BLaER1 treated with 17β-estradiol and CSF1 and Interleukin-3, amounts not matched to agents 10 nM and 100 nM (cell line): ENCODE results near the gene HDC.

Experiments used
- H3K27ac ChIP-seq, 11 experiments: shearing (Covaris generic); formaldehyde crosslinking; 2 replicates each; pipeline ENCODE4 v1.8.1; 2022
- H3K27me3 ChIP-seq, 11 experiments: shearing (Covaris generic); formaldehyde crosslinking; 2 replicates each; pipeline ENCODE4 v1.8.1; 2022
- H3K36me3 ChIP-seq, 11 experiments: shearing (Covaris generic); formaldehyde crosslinking; 2 replicates each; pipeline ENCODE4 v1.8.1; 2022
- H3K4me1 ChIP-seq, 10 experiments: shearing (Covaris generic); formaldehyde crosslinking; 2 replicates each; pipeline ENCODE4 v1.8.1; 2022
- H3K4me2 ChIP-seq, 11 experiments: shearing (Covaris generic); formaldehyde crosslinking; 2 replicates each; pipeline ENCODE4 v1.8.1; 2022
- H3K4me3 ChIP-seq, 10 experiments: shearing (Covaris generic); formaldehyde crosslinking; 2 replicates each; pipeline ENCODE4 v1.8.1; 2022
- H3K9ac ChIP-seq, 11 experiments: shearing (Covaris generic); formaldehyde crosslinking; 2 replicates each; pipeline ENCODE4 v1.8.1; 2022
- H3K9me3 ChIP-seq, 11 experiments: shearing (Covaris generic); formaldehyde crosslinking; replicated peaks in 1 of 11; 2 replicates each; pipeline ENCODE4 v1.8.1; 2022
- H4K20me1 ChIP-seq, 11 experiments: shearing (Covaris generic); formaldehyde crosslinking; 2 replicates each; pipeline ENCODE4 v1.8.1; 2022
- Cebpa-rat ChIP-seq, 11 experiments: shearing (Covaris generic); IDR thresholded peaks; 2 replicates each; pipeline ENCODE4 v1.8.1; 2022

HDC gene

DNA sequence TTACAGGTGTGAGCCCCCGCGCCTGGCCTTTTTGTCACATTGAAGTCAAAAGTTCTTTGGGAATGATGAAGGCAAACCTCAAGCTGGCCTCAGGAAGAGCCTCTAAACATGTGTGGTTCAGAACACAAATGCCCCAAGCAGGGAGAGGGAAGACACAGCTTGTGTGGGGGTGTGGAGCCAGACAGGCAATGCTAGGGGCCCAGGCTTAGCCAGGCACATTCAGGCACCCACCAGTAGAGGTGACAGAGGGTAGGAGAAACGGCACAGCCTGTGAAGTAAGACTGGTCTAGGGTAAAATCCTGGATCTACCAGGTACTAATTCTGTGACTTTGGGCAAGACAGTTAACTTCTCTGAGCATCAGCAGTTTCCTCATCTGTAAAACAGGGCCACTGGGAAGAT is 3.5 kb downstream of the HDC start:
- Histone ChIP-seq H3K36me3 (no peaks in the 10 kb centered on the region), H3K4me2 (peak overlapping the region; percentile 49 to 83 (median 65)), H3K9me3 (peaks cover 0 to 5% (median under 1%) of the 10 kb centered on the region in 11 experiments; a peak in 5 of 22 replicates), H3K4me3 (no peak overlapping the region), H3K4me1 (peaks cover 13 to 46% (median 28%) of the 10 kb centered on the region in 10 experiments), H4K20me1 (no peaks in the 10 kb centered on the region), H3K27me3 (no peaks in the 10 kb centered on the region), H3K27ac (peak overlapping the region in 7 of 11 experiments; percentile 30 to 59 (median 43); a peak in 10 of 22 replicates), H3K9ac (no peak overlapping the region; a peak in 1 of 22 replicates)
- no peak for TF ChIP-seq Cebpa-rat (IDR thresholded peaks at IDR 0.05)

DNA sequence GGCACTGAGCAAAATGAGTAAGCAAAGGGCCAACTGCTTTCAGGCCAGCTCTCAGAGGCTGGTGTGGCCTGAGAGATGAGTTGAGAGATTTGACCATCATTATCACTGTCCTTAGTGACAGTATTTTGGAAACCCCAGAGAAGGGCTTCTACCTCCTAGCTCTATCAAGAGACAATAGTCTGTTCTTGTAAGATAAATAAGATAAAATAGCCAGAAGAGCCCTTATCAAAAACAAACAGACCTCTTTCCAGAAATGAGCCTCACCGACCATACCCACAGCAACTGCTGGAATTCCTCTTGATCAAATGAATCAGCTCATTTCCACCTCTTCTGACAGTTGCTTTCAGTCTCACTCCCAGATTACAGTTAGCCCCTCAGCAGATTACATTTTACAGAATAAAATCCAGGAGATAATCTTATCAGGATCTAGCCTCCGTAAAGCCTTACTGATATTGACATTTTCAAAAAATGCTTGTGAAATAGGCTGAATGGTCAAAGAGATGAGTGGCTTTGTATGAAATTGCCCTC is 4.5 kb downstream of the HDC start:
- H4K20me1 ChIP-seq, result no peaks in the 10 kb centered on the region
- no peaks in the 10 kb centered on the region for H3K27me3 ChIP-seq
- peak overlapping the region in 1 of 11 experiments; percentile 4; a peak in 2 of 22 replicates for H3K27ac ChIP-seq
- H3K9ac ChIP-seq, result no peak overlapping the region
- H3K4me2 ChIP-seq, result peak overlapping the region in 10 of 11 experiments; percentile 24 to 54 (median 33); a peak in 10 of 22 replicates
- TF ChIP-seq Cebpa-rat (IDR thresholded peaks at IDR 0.05), result no peak
- no peaks in the 10 kb centered on the region for H3K36me3 ChIP-seq
- H3K4me1 ChIP-seq, result peaks cover 13 to 55% (median 28%) of the 10 kb centered on the region in 10 experiments
- no peak overlapping the region for H3K4me3 ChIP-seq
- H3K9me3 ChIP-seq, result no peaks in the 10 kb centered on the region

DNA sequence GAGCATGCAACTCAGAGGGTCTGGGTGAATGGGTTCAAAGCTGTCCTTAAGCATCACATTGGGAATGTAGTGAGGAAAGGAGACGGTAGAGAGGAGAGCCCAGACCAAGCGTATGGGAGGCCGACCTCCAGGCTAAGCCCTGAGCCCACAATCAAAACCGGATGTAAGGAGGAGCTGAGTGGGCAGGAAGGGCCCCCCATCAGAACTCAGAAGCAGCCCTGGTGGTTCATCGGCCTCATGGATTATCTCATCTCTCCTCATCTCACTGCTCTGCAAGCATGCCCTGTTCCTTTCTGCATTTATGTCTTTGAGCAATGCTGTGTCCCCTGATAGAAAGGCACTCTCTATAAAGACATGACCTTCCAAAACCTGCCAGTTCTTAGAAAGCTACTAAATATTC is 6.2 kb downstream of the HDC start:
- Histone ChIP-seq H4K20me1 (no peaks in the 10 kb centered on the region), H3K4me3 (no peak overlapping the region), H3K36me3 (no peaks in the 10 kb centered on the region), H3K9ac (no peak overlapping the region), H3K27ac (no peak overlapping the region), H3K9me3 (no peaks in the 10 kb centered on the region), H3K4me2 (no peak overlapping the region; a peak in 1 of 22 replicates), H3K4me1 (peaks cover 13 to 55% (median 28%) of the 10 kb centered on the region in 10 experiments), H3K27me3 (no peaks in the 10 kb centered on the region)
- TF ChIP-seq Cebpa-rat (IDR thresholded peaks at IDR 0.05), result no peak

DNA sequence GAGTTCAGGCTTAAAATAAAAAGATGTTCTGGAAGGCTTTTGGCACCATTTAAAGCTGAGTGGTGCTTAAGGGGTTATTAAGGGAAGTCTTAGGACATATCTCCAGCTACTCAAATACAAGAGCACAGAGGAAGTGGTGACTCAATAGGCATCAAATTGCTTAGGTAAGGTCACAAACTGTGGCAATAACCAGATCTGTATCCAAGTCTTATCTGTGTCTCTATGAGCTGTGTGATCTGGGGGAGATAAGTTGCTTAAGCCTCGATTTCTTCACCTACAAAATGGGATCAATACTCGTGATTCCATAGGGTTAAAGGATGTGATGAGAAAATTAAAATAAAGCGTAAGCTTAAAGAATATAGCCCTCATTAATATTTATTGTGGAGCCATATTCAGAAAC is 7.6 kb downstream of the HDC start:
- no peak overlapping the region for H3K9ac ChIP-seq
- peak overlapping the region in 5 of 11 experiments; percentile 24 to 57 (median 41); a peak in 8 of 22 replicates for H3K4me2 ChIP-seq
- peak overlapping the region in 4 of 11 experiments; percentile 17 to 62 (median 41); a peak in 6 of 22 replicates for H3K27ac ChIP-seq
- H3K4me3 ChIP-seq, result no peak overlapping the region
- no peaks in the 10 kb centered on the region for H3K27me3 ChIP-seq
- peaks cover 11 to 52% (median 25%) of the 10 kb centered on the region in 10 experiments for H3K4me1 ChIP-seq
- no peaks in the 10 kb centered on the region for H4K20me1 ChIP-seq
- H3K36me3 ChIP-seq, result no peaks in the 10 kb centered on the region
- TF ChIP-seq Cebpa-rat (IDR thresholded peaks at IDR 0.05), result no peak
- H3K9me3 ChIP-seq, result no peaks in the 10 kb centered on the region

DNA sequence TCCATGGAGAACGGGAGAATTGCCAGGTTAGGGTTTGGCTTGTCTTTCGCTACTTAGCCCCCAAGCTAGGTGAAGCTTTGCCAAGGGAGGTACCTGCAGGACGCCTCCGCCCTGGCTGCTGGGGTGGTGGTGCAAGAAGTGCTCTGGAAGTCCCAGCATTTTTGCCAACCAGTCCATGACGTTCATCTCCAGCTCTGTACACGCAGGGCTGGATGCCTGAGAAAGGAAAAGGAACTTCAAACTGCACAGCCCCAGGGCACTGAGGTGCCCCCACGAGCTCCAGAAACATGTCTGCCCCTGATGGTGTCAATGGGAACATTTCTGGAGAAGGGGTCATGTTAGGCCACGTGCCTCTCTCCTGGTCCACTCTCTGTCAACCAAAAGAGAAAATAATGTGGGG is 8.2 kb downstream of the HDC start:
- TF ChIP-seq Cebpa-rat (IDR thresholded peaks at IDR 0.05), result no peak
- Histone ChIP-seq H3K4me2 (peak overlapping the region in 4 of 11 experiments; percentile 9 to 58 (median 30); a peak in 5 of 22 replicates), H3K36me3 (no peaks in the 10 kb centered on the region), H3K27ac (peak overlapping the region in 3 of 11 experiments; percentile 37 to 53 (median 51); a peak in 6 of 22 replicates), H3K9me3 (no peaks in the 10 kb centered on the region), H3K4me3 (no peak overlapping the region), H3K4me1 (peaks cover 5 to 46% (median 19%) of the 10 kb centered on the region in 10 experiments), H4K20me1 (no peaks in the 10 kb centered on the region), H3K27me3 (no peaks in the 10 kb centered on the region), H3K9ac (no peak overlapping the region)

DNA sequence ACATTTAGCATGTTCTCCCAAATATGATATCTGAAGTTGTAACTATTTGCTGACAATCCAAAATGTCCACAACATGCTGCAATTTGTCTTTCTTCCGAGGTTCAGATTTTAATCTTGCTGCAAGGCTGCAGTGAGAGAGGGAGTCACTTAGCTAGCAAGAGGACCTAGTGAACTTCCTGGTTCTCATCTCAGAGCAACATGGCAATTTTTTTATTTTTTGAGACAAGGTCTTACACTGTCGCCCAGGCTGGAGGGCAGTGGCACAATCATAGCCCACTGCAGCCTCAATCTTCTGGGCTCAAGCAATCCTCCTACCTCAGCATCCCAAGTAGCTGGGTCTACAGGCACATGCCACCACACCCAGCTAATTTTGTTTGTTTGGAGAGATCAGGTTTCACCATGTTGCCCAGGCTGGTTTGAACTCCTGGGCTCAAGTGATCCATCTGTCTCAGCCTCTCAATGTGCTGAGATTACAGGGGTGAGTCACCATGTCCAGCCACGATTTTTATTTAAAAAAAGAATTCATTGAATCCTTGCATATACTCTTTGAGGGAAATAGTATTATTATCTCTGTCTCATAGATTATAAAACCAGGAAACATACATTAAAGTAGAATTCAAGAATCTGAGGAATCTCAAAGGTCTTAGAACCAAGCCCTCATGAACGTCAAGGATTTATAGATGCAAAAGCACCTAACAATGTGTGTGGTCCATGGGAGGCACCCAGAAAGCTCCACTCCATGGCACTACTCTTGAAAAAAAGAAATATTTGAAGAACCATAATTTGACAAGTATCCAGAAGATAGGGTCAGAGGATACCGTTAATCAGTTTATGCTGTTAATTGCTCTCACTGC is 9.1 kb downstream of the HDC start:
- 0 out of 22 replicates have a peak overlapping the region, but pooled peaks of 1 of the 11 experiments have one; percentile 13 for H3K27ac ChIP-seq
- no peak overlapping the region for H3K9ac ChIP-seq

DNA sequence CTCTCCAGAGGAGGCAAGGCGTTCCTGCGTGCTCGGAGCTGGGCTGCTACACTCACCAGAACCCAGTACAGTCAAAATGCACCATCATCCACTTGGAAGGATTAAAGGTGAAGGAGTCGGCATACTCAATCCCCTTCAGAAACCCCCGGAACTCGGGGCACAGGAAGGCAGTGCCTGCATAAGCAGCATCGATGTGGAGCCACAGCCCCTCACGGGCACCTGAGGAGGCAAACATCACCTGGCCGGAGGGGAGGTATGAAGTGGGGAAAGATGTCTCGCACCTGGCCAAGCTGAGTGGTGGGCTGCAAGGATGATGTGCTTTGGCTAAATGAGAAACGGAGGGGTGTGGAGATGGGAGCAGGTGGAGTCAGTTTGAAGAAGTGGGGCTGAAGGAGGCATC is 13.0 kb downstream of the HDC start:
- TF ChIP-seq Cebpa-rat (IDR thresholded peaks at IDR 0.05), result no peak
- Histone ChIP-seq H3K4me3 (no peak overlapping the region), H3K4me1 (peaks cover 19 to 35% (median 23%) of the 10 kb centered on the region in 10 experiments), H4K20me1 (no peaks in the 10 kb centered on the region), H3K4me2 (no peak overlapping the region), H3K36me3 (no peaks in the 10 kb centered on the region), H3K9me3 (no peaks in the 10 kb centered on the region), H3K9ac (no peak overlapping the region), H3K27ac (no peak overlapping the region), H3K27me3 (no peaks in the 10 kb centered on the region)

More for the DNA sequence above, 9.1 kb downstream of the HDC start:
- peaks cover 0 to 41% (median 13%) of the 10 kb centered on the region in 10 experiments; a peak in 16 of 20 replicates for H3K4me1 ChIP-seq
- TF ChIP-seq Cebpa-rat (IDR thresholded peaks at IDR 0.05), result no peak
- no peaks in the 10 kb centered on the region for H4K20me1 ChIP-seq
- H3K4me2 ChIP-seq, result peak overlapping the region in 1 of 11 experiments; percentile 58; a peak in 1 of 22 replicates
- no peaks in the 10 kb centered on the region for H3K27me3 ChIP-seq
- no peaks in the 10 kb centered on the region for H3K9me3 ChIP-seq
- no peak overlapping the region for H3K4me3 ChIP-seq
- H3K36me3 ChIP-seq, result no peaks in the 10 kb centered on the region

DNA sequence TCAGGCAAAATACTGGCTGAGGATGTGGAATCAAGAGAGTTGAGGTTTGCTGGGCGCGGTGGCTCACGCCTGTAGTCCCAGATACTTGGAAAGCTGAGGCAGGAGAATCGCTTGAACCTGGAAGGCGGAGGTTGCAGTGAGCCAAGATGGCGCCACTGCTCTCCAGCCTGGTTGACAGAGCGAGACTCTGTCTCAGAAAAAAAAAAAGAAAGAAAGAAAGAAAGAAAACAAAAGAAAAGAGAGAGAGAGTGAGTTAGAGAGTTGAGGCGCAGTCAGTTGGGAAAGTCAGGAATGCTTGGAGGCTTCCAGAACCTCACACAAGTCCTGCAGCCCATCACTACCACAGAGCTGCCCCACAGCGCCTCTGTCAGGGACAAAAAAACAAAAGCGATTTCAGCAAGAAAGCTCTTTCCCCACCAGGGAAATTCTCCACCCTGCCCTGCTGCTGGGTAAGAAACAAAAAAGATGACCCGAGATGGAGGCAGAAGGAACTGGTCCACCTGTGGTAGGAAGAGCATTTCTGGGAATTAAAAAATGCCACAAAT is 13.8 kb downstream of the HDC start:
- H4K20me1 ChIP-seq, result no peaks in the 10 kb centered on the region
- no peaks in the 10 kb centered on the region for H3K36me3 ChIP-seq
- TF ChIP-seq Cebpa-rat (IDR thresholded peaks at IDR 0.05), result no peak
- H3K9me3 ChIP-seq, result no peaks in the 10 kb centered on the region
- no peaks in the 10 kb centered on the region for H3K27me3 ChIP-seq
- H3K4me1 ChIP-seq, result peaks cover 22 to 34% (median 25%) of the 10 kb centered on the region in 10 experiments
- H3K9ac ChIP-seq, result no peak overlapping the region
- no peak overlapping the region for H3K4me3 ChIP-seq
- no peak overlapping the region for H3K4me2 ChIP-seq
- H3K27ac ChIP-seq, result no peak overlapping the region

DNA sequence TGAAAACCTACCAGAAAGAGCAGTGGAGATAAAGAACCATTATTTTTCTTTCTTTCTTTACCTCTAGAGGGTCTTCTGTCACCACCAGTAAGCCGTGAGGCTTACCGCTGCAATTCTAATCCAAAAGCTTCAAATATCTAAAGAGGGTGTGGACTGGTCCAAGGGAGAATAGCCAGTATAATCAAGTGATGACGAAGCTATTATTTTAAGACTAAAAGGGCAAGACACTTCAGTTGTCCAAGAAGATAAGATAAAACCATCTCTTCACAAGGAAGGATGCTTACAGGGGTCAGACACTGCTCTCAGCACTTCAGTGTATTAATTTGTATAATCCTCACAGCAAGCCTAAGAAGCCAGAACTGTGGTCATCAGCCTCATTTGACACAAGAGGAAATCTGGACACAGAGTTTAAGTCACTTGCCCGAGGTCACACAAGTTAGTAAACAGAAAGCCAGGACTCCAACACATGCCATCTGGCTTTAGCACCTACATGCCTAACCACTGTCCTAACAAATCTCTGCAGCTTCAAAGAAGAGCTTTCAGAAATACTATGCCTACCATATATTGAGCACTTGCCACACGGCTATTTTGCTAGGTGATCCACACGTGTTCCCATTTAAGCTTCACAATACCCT is 14.6 kb downstream of the HDC start:
- Histone ChIP-seq H3K27ac (no peak overlapping the region), H3K4me3 (no peak overlapping the region), H3K9me3 (no peaks in the 10 kb centered on the region), H3K4me2 (no peak overlapping the region), H3K36me3 (no peaks in the 10 kb centered on the region), H3K9ac (no peak overlapping the region), H4K20me1 (no peaks in the 10 kb centered on the region), H3K27me3 (no peaks in the 10 kb centered on the region), H3K4me1 (peaks cover 22 to 32% (median 25%) of the 10 kb centered on the region in 10 experiments)
- TF ChIP-seq Cebpa-rat (IDR thresholded peaks at IDR 0.05), result no peak
